H1 (cell line): Measurements from ENCODE around the gene FIP1L1. TPM values are rescaled to one million over a fixed set of nuclear protein-coding genes. Genes with fewer than 3 reads are reported as not detected.

ENCODE experiments used
- CTCF ChIA-PET: fragments of 300-600 bp; sonication (Branson Sonifier 250); formaldehyde crosslinking; loops from one replicate; lab custom pipeline; 2021; ENCODE audit not compliant: partially characterized antibody; lab: Charles Lee
- POLR2A ChIA-PET: fragments of 300-600 bp; sonication (Branson Sonifier 250); formaldehyde crosslinking; loops from one replicate; lab custom pipeline; 2021; ENCODE audit warnings: inconsistent platforms; ENCODE audit not compliant: partially characterized antibody; lab: Charles Lee
- DNase-seq, 2 experiments: peaks; one replicate each; pipeline versions ENCODE4 v3.0.0 to v3.0.0-alpha.2; 2010 to 2022; ENCODE audit warnings: low spot score in 2 of 2, low read depth in 1 of 2, mixed read lengths in 1 of 2
- FAIRE-seq: peaks from 2 replicates; lab custom pipeline; 2011; peaks lifted over from hg19 to GRCh38; lab: Jason Lieb, UNC
- H2AFZ ChIP-seq: 2 replicates; pipeline ENCODE4 v1.8.1; 2012; ENCODE audit warnings: low read length, inconsistent platforms
- H2AK5ac ChIP-seq: 2 replicates; pipeline ENCODE4 v1.6.1; 2013; ENCODE audit warnings: low read depth, low read length
- H2BK120ac ChIP-seq: replicated peaks from 2 replicates; pipeline ENCODE3; 2013; ENCODE audit warnings: low read depth, low read length, inconsistent platforms
- H2BK12ac ChIP-seq: 2 replicates; pipeline ENCODE4 v1.6.1; 2013; ENCODE audit warnings: low read depth, low read length
- H2BK15ac ChIP-seq: 2 replicates; pipeline ENCODE4 v1.6.1; 2013; ENCODE audit warnings: low read length
- H2BK20ac ChIP-seq: 2 replicates; pipeline ENCODE4 v1.6.1; 2013; ENCODE audit warnings: low read length
- H2BK5ac ChIP-seq: 2 replicates; pipeline ENCODE4 v1.6.1; 2013; ENCODE audit warnings: low read depth, low read length
- H3K14ac ChIP-seq: 2 replicates; pipeline ENCODE4 v1.6.1; 2013; ENCODE audit warnings: inconsistent platforms; ENCODE audit not compliant: insufficient read length
- H3K18ac ChIP-seq: 2 replicates; pipeline ENCODE4 v1.6.1; 2013; ENCODE audit warnings: low read length; ENCODE audit errors: extremely low read depth
- H3K23ac ChIP-seq: 2 replicates; pipeline ENCODE4 v1.6.1; 2013; ENCODE audit warnings: inconsistent platforms; ENCODE audit not compliant: insufficient read length
- H3K23me2 ChIP-seq: 2 replicates; pipeline ENCODE4 v1.6.1; 2013; ENCODE audit warnings: low read depth, low read length
- H3K27ac ChIP-seq: 2 replicates; pipeline ENCODE4 v1.6.1; 2011; ENCODE audit warnings: low read depth, low read length, inconsistent platforms
- H3K27me3 ChIP-seq, 4 experiments: replicated peaks in 1 of 4; 1 replicate in 1 of 4; 2 replicates in 3 of 4; pipeline versions ENCODE4 v1.6.1 to v1.8.1; 2011 to 2013; ENCODE audit warnings: low read length in 3 of 4, mild to moderate bottlenecking in 3 of 4, inconsistent platforms in 2 of 4, mixed read lengths in 2 of 4, moderate library complexity in 1 of 4; ENCODE audit not compliant: control insufficient read depth in 3 of 4, insufficient read depth in 3 of 4; ENCODE audit errors: extremely low read depth in 1 of 4
- H3K36me3 ChIP-seq, 4 experiments: 2 replicates each; pipeline versions ENCODE4 v1.6.1 to v1.8.1; 2011 to 2013; ENCODE audit warnings: mild to moderate bottlenecking in 4 of 4, low read length in 3 of 4, moderate library complexity in 2 of 4, control low read depth in 1 of 4, inconsistent platforms in 1 of 4; ENCODE audit not compliant: insufficient read depth in 4 of 4, control insufficient read depth in 2 of 4
- H3K4ac ChIP-seq: replicated peaks from 2 replicates; pipeline ENCODE3; 2013; ENCODE audit warnings: low read length, low read depth, mixed read lengths, inconsistent platforms; ENCODE audit not compliant: insufficient read length
- H3K4me1 ChIP-seq, 4 experiments: replicated peaks in 1 of 4; 1 replicate in 1 of 4; 2 replicates in 3 of 4; pipeline versions ENCODE4 v1.6.1 to v1.8.1; 2011 to 2013; ENCODE audit warnings: low read length in 3 of 4, inconsistent platforms in 2 of 4, mixed read lengths in 1 of 4; ENCODE audit not compliant: insufficient read depth in 4 of 4, control insufficient read depth in 3 of 4
- H3K4me2 ChIP-seq, 2 experiments: 2 replicates each; pipeline versions ENCODE4 v1.6.1 to v1.8.1; 2011 to 2013; ENCODE audit warnings: low read depth in 2 of 2, low read length in 2 of 2, control low read depth in 1 of 2, inconsistent platforms in 1 of 2, mild to moderate bottlenecking in 1 of 2; ENCODE audit not compliant: insufficient read depth in 1 of 2
- H3K4me3 ChIP-seq, 4 experiments: fragments of 200-600, 300-600 bp in 1 of 4; sonication (generic), shearing (Covaris generic), sonication (Bioruptor Twin) in 1 of 4; 2 replicates each; pipeline versions ENCODE4 v1.5.1 to v1.8.1; 2011 to 2016; ENCODE audit warnings: low read length in 4 of 4, low read depth in 3 of 4, control low read depth in 2 of 4, inconsistent platforms in 2 of 4, mild to moderate bottlenecking in 2 of 4, mixed read lengths in 1 of 4, moderate library complexity in 1 of 4; ENCODE audit not compliant: insufficient read depth in 2 of 4; ENCODE audit errors: extremely low read depth in 1 of 4
- H3K56ac ChIP-seq: replicated peaks from 2 replicates; pipeline ENCODE3; 2013; ENCODE audit warnings: low read depth, mild to moderate bottlenecking, mixed read lengths, low read length, inconsistent platforms; ENCODE audit not compliant: insufficient read length
- H3K79me1 ChIP-seq: 2 replicates; pipeline ENCODE4 v1.6.1; 2013; ENCODE audit warnings: low read depth, low read length, control low read depth
- H3K79me2 ChIP-seq, 2 experiments: 2 replicates each; pipeline versions ENCODE4 v1.6.1 to v1.8.1; 2012 to 2013; ENCODE audit warnings: low read length in 2 of 2, mild to moderate bottlenecking in 2 of 2, inconsistent platforms in 1 of 2; ENCODE audit not compliant: insufficient read depth in 2 of 2, control insufficient read depth in 1 of 2
- H3K9ac ChIP-seq, 4 experiments: replicated peaks in 1 of 4; 1 replicate in 1 of 4; 2 replicates in 3 of 4; pipeline versions ENCODE4 v1.6.1 to v1.8.1; 2011 to 2013; ENCODE audit warnings: low read depth in 3 of 4, low read length in 3 of 4, control low read depth in 2 of 4, mild to moderate bottlenecking in 2 of 4, moderate library complexity in 2 of 4, inconsistent platforms in 1 of 4; ENCODE audit errors: extremely low read depth in 1 of 4
- H3K9me3 ChIP-seq, 2 experiments: 2 replicates each; pipeline versions ENCODE4 v1.6.1 to v1.8.1; 2012 to 2013; ENCODE audit warnings: mild to moderate bottlenecking in 2 of 2, moderate library complexity in 2 of 2, control low read depth in 1 of 2, inconsistent platforms in 1 of 2, low read depth in 1 of 2, low read length in 1 of 2, mixed read lengths in 1 of 2; ENCODE audit not compliant: insufficient read depth in 2 of 2
- H4K20me1 ChIP-seq, 2 experiments: replicated peaks in 1 of 2; 2 replicates each; pipeline versions ENCODE3 to v1.8.1; 2011 to 2013; ENCODE audit warnings: inconsistent platforms in 2 of 2, low read length in 2 of 2, mild to moderate bottlenecking in 1 of 2; ENCODE audit not compliant: insufficient read depth in 2 of 2, control insufficient read depth in 1 of 2
- H4K5ac ChIP-seq: 2 replicates; pipeline ENCODE4 v1.6.1; 2013; ENCODE audit warnings: low read length, low read depth, mixed read lengths, inconsistent platforms; ENCODE audit not compliant: insufficient read length
- H4K8ac ChIP-seq: 2 replicates; pipeline ENCODE4 v1.8.0; 2013; ENCODE audit warnings: mild to moderate bottlenecking, moderate library complexity, low read length, inconsistent platforms; ENCODE audit not compliant: insufficient read depth; ENCODE audit errors: extremely low read depth
- H4K91ac ChIP-seq: replicated peaks from 2 replicates; pipeline ENCODE3; 2013; ENCODE audit warnings: low read length, mixed read lengths, inconsistent platforms; ENCODE audit not compliant: insufficient read length
- BRCA1 ChIP-seq: IDR thresholded peaks from 2 replicates; pipeline ENCODE4 v1.6.1; 2012; ENCODE audit warnings: low read depth, low read length, improper control_type of control experiment
- CBX8 ChIP-seq: fragments of 300-800, 300-1000 bp; sonication (generic); IDR thresholded peaks from 2 replicates; pipeline ENCODE4 v1.7.1; 2016; ENCODE audit warnings: low read depth, low read length, borderline replicate concordance
- EP300 ChIP-seq, 2 experiments: IDR thresholded peaks; 1 replicate in 1 of 2; 2 replicates in 1 of 2; pipeline ENCODE4 v1.6.1; 2011 to 2012; ENCODE audit warnings: low read depth in 2 of 2, low read length in 2 of 2, mild to moderate bottlenecking in 2 of 2, borderline replicate concordance in 1 of 2, inconsistent platforms in 1 of 2, moderate library complexity in 1 of 2
- GTF2F1 ChIP-seq: IDR thresholded peaks from 2 replicates; pipeline ENCODE4 v1.6.1; 2012; ENCODE audit warnings: low read depth, low read length, improper control_type of control experiment, borderline replicate concordance
- HDAC6 ChIP-seq: IDR thresholded peaks from one replicate; pipeline ENCODE4 v1.7.1; 2012; ENCODE audit warnings: low read depth, mild to moderate bottlenecking, inconsistent platforms, low read length, moderate library complexity
- KDM1A ChIP-seq: fragments of 200-600, 300-600 bp; sonication (generic); IDR thresholded peaks from 2 replicates; pipeline ENCODE4 v1.7.1; 2016; ENCODE audit warnings: mild to moderate bottlenecking, low read length, borderline replicate concordance
- KDM4A ChIP-seq: IDR thresholded peaks from one replicate; pipeline ENCODE4 v1.7.1; 2012; ENCODE audit warnings: low read depth, mild to moderate bottlenecking, moderate library complexity, low read length, inconsistent platforms; ENCODE audit not compliant: severe bottlenecking
- POLR2AphosphoS5 ChIP-seq: IDR thresholded peaks from 2 replicates; pipeline ENCODE4 v1.6.1; 2011; ENCODE audit warnings: low read depth, low read length
- RXRA ChIP-seq: IDR thresholded peaks from 2 replicates; pipeline ENCODE4 v1.6.1; 2011; ENCODE audit warnings: low read depth, mild to moderate bottlenecking, low read length, moderate library complexity; ENCODE audit not compliant: insufficient read depth
- SP2 ChIP-seq: IDR thresholded peaks from 2 replicates; pipeline ENCODE4 v1.6.1; 2012; ENCODE audit warnings: mild to moderate bottlenecking, low read length, inconsistent platforms
- TAF1 ChIP-seq: IDR thresholded peaks from 2 replicates; pipeline ENCODE4 v1.6.1; 2011; ENCODE audit warnings: mild to moderate bottlenecking, low read depth, low read length
- TEAD4 ChIP-seq: IDR thresholded peaks from 2 replicates; pipeline ENCODE4 v1.6.1; 2012; ENCODE audit warnings: low read depth, low read length, inconsistent platforms, mixed read lengths
- ZNF274 ChIP-seq: IDR thresholded peaks from 2 replicates; pipeline ENCODE4 v1.7.0; 2012; ENCODE audit warnings: low read length, borderline replicate concordance; ENCODE audit errors: extremely low read depth
- WGBS, 2 experiments: shearing (Covaris generic) in 1 of 2; methylation state at CpG; one replicate each; pipeline versions ENCODE4 v1.1.6 to v1.1.7; 2013 to 2015; ENCODE audit warnings: low lambda C conversion rate in 2 of 2, mixed read lengths in 2 of 2, inconsistent platforms in 1 of 2, low coverage in 1 of 2, missing lambda C conversion rate in 1 of 2; ENCODE audit not compliant: insufficient replicate concordance in 2 of 2, insufficient coverage in 1 of 2, insufficient read length in 1 of 2; ENCODE audit errors: extremely low coverage in 1 of 2, missing lambda C conversion rate in 1 of 2; 5-methylcytosine and 5-hydroxymethylcytosine counted together
- polyA plus RNA-seq, 7 experiments: library from polyadenylated mRNA; depleted of rRNA in 3 of 7; stranded (reverse) in 5 of 7; unstranded in 2 of 7; fragments of >200 nt in 5 of 7; fragments of 200-250 nt in 2 of 7; gene quantifications; 1 replicate in 5 of 7; 2 replicates in 1 of 7; 4 replicates in 1 of 7; pipeline versions ENCODE4 v1.2.1 to v1.2.3, GENCODE V29; 2011 to 2013; ENCODE audit warnings: missing spikeins in 2 of 7, mixed read lengths in 2 of 7
- total RNA-seq: library from RNA; stranded (reverse); fragmentation: NEBNext Ultra II Directional; extraction: Animal tissue kit (Norgen Biotek cat#: 25700); gene quantifications from 2 replicates; pipeline ENCODE4 v1.2.1, GENCODE V29; 2021
- TF ChIP-seq, protein P1 (sequence below): IDR thresholded peaks from 2 replicates; pipeline ENCODE4 v1.6.1; 2011; ENCODE audit warnings: low read depth, mild to moderate bottlenecking, low read length; ENCODE audit not compliant: insufficient read depth

Gene FIP1L1
- total and polyA plus RNA-seq, 2 of the 8 experiments (the other 6 are each of a cell fraction or from before 2014, with no cell fraction given): 19.5 to 53.7 TPM

DNA sequence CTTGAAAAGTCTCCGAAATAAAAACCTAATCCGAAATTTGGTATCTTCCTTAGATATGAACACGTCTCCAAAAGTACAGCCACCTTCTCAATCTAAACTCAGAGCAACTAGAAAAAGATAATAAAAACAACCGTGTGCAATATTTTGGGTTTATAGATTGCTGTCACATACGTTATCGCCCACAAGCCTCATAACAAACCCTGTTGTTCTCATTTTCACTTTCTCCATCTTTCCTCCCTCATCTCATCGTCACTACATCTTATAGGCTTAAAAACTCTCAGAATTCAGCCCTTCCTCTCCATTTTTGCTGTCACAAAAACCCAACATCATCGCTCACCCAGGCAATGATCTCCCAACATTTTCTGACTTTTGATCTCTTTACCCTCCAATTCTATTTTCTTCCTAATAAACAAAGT, 11.1 kb upstream of the FIP1L1 start:
- no peak overlapping the region for H3K18ac ChIP-seq
- H2AFZ ChIP-seq: peak overlapping the region; percentile 95
- no peak overlapping the region for H2BK20ac ChIP-seq
- 0 out of 7 replicates have a peak, but pooled peaks cover 0 to 2% (median 0%) of the 10 kb centered on the region in 4 experiments for H3K4me1 ChIP-seq
- no peak overlapping the region for H4K8ac ChIP-seq
- FAIRE-seq: no peak
- H3K4me2 ChIP-seq: peak overlapping the region; percentile 78 to 97
- no peak overlapping the region for H2AK5ac ChIP-seq
- H3K4ac ChIP-seq: no peak overlapping the region
- no peak for DNase-seq
- no peaks in the 10 kb centered on the region for H3K9me3 ChIP-seq
- no peak overlapping the region for H2BK5ac ChIP-seq
- H3K36me3 ChIP-seq: no peaks in the 10 kb centered on the region
- H4K91ac ChIP-seq: no peak overlapping the region
- H3K4me3 ChIP-seq: peak overlapping the region; percentile 74 to 99 (median 97); a peak in 7 of 8 replicates
- H3K79me1 ChIP-seq: no peaks in the 10 kb centered on the region
- no peaks in the 10 kb centered on the region for H3K79me2 ChIP-seq
- H4K5ac ChIP-seq: no peak overlapping the region
- no peak overlapping the region for H2BK15ac ChIP-seq
- peaks cover 2 to 8% (median 3%) of the 10 kb centered on the region in 4 experiments; a peak in 5 of 7 replicates for H3K27me3 ChIP-seq
- H3K9ac ChIP-seq: no peak overlapping the region; a peak in 1 of 7 replicates
- ChIA-PET CTCF (interaction anchor here (1.2 kb wide), 1 partner anchor 21 kb away, joined by 3 read pairs; no protein-coding TSS in a partner anchor), POLR2A (no interaction called here)
- no peak overlapping the region for H3K23ac ChIP-seq
- no peak overlapping the region for H2BK120ac ChIP-seq
- no peak overlapping the region for H3K27ac ChIP-seq
- H4K20me1 ChIP-seq: no peaks in the 10 kb centered on the region
- H3K56ac ChIP-seq: no peak overlapping the region
- peaks cover 13% of the 10 kb centered on the region; the same call in 1 of the 2 replicates for H3K23me2 ChIP-seq
- 41 to 100% methylated on average over 1 to 8 of the region's 8 CpGs for WGBS, 2 experiments
- H3K14ac ChIP-seq: no peak overlapping the region
- no peak overlapping the region for H2BK12ac ChIP-seq
- TF ChIP-seq SP2 (no peak), KDM1A (no peak), HDAC6 (no peak), KDM4A (no peak), RXRA (no peak), TEAD4 (no peak), GTF2F1 (no peak), TAF1 (no peak), EP300 (IDR thresholded peaks at IDR 0.05; ENCODE audit: borderline replicate concordance in 1 of 2, low read depth in 2 of 2, low read length in 2 of 2) (no peak), ZNF274 (no peak), CBX8 (no peak), BRCA1 (no peak), POLR2AphosphoS5 (no peak)
- TF ChIP-seq, protein P1, sequence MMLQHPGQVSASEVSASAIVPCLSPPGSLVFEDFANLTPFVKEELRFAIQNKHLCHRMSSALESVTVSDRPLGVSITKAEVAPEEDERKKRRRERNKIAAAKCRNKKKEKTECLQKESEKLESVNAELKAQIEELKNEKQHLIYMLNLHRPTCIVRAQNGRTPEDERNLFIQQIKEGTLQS: no peak
